H9 (cell line): ENCODE results near the gene CEMIP. TPM values are rescaled to one million over a fixed set of nuclear protein-coding genes. Genes with fewer than 3 reads are reported as not detected.

ENCODE experiments used
- DNase-seq: peaks from one replicate; pipeline ENCODE4 v3.0.0-alpha.2; 2017
- H2AFZ ChIP-seq: one replicate; pipeline ENCODE4 v1.6.1; 2013; ENCODE audit warnings: mild to moderate bottlenecking, low read length, control low read depth, moderate library complexity
- H2AK5ac ChIP-seq: 2 replicates; pipeline ENCODE4 v1.6.1; 2013; ENCODE audit warnings: low read length, control low read depth, mixed read lengths; ENCODE audit not compliant: insufficient read length
- H2BK120ac ChIP-seq: one replicate; pipeline ENCODE4 v1.6.1; 2013; ENCODE audit warnings: low read depth, mild to moderate bottlenecking, low read length, control low read depth, inconsistent platforms; ENCODE audit not compliant: poor library complexity, severe bottlenecking
- H2BK12ac ChIP-seq: 2 replicates; pipeline ENCODE4 v1.6.1; 2013; ENCODE audit warnings: low read length, control low read depth, mixed read lengths, low read depth; ENCODE audit not compliant: insufficient read length
- H2BK15ac ChIP-seq: 2 replicates; pipeline ENCODE4 v1.6.1; 2013; ENCODE audit warnings: low read depth, low read length, control low read depth
- H2BK20ac ChIP-seq: one replicate; pipeline ENCODE4 v1.6.1; 2013; ENCODE audit warnings: low read depth, mild to moderate bottlenecking, low read length, control low read depth, inconsistent platforms; ENCODE audit not compliant: poor library complexity, severe bottlenecking
- H2BK5ac ChIP-seq: 2 replicates; pipeline ENCODE4 v1.6.1; 2013; ENCODE audit warnings: low read length, control low read depth, mixed read lengths; ENCODE audit not compliant: insufficient read length
- H3K14ac ChIP-seq: 2 replicates; pipeline ENCODE4 v1.6.1; 2013; ENCODE audit warnings: low read length, control low read depth; ENCODE audit not compliant: insufficient read depth
- H3K18ac ChIP-seq: 2 replicates; pipeline ENCODE4 v1.6.1; 2013; ENCODE audit warnings: low read depth, mild to moderate bottlenecking, mixed read lengths, low read length, control low read depth; ENCODE audit not compliant: insufficient read length
- H3K23ac ChIP-seq: 2 replicates; pipeline ENCODE4 v1.6.1; 2013; ENCODE audit warnings: low read length, control low read depth, mixed read lengths, low read depth; ENCODE audit not compliant: insufficient read length
- H3K23me2 ChIP-seq: 2 replicates; pipeline ENCODE4 v1.6.1; 2013; ENCODE audit warnings: low read depth, mild to moderate bottlenecking, mixed read lengths, low read length, control low read depth; ENCODE audit not compliant: insufficient read length, poor library complexity, severe bottlenecking
- H3K27ac ChIP-seq: 2 replicates; pipeline ENCODE4 v1.5.1; 2013; ENCODE audit warnings: low read length, control low read depth, mixed read lengths, low read depth; ENCODE audit not compliant: insufficient read length
- H3K27me3 ChIP-seq: 2 replicates; pipeline ENCODE4 v1.6.1; 2013; ENCODE audit warnings: low read length, control low read depth, inconsistent platforms; ENCODE audit not compliant: insufficient read depth
- H3K4ac ChIP-seq: 2 replicates; pipeline ENCODE4 v1.6.1; 2013; ENCODE audit warnings: low read depth, mild to moderate bottlenecking, control low read depth, inconsistent platforms, low read length, moderate library complexity
- H3K4me1 ChIP-seq: 2 replicates; pipeline ENCODE4 v1.6.1; 2013; ENCODE audit warnings: low read length, control low read depth, inconsistent platforms; ENCODE audit not compliant: insufficient read depth
- H3K4me2 ChIP-seq: 2 replicates; pipeline ENCODE4 v1.6.1; 2013; ENCODE audit warnings: low read length, control low read depth, mixed read lengths; ENCODE audit not compliant: insufficient read length, insufficient read depth
- H3K56ac ChIP-seq: 2 replicates; pipeline ENCODE4 v1.6.1; 2013; ENCODE audit warnings: low read depth, mild to moderate bottlenecking, mixed read lengths, low read length, control low read depth; ENCODE audit not compliant: insufficient read length
- H3K79me1 ChIP-seq: 2 replicates; pipeline ENCODE4 v1.6.1; 2013; ENCODE audit warnings: low read depth, mild to moderate bottlenecking, moderate library complexity, low read length, control low read depth, inconsistent platforms; ENCODE audit not compliant: insufficient read depth, poor library complexity, severe bottlenecking
- H3K79me2 ChIP-seq: 2 replicates; pipeline ENCODE4 v1.6.1; 2013; ENCODE audit warnings: low read length, control low read depth, inconsistent platforms; ENCODE audit not compliant: insufficient read depth
- H3K9ac ChIP-seq: 2 replicates; pipeline ENCODE4 v1.6.1; 2013; ENCODE audit warnings: low read length, control low read depth, mixed read lengths; ENCODE audit not compliant: insufficient read length; ENCODE audit errors: extremely low read depth
- H3K9me3 ChIP-seq: one replicate; pipeline ENCODE4 v1.6.1; 2013; ENCODE audit warnings: low read depth, low read length, inconsistent platforms; ENCODE audit not compliant: control insufficient read depth
- H3T11ph ChIP-seq: one replicate; pipeline ENCODE4 v1.6.1; 2013; ENCODE audit warnings: mild to moderate bottlenecking, low read length, control low read depth, inconsistent platforms
- H4K20me1 ChIP-seq: one replicate; pipeline ENCODE4 v1.6.1; 2013; ENCODE audit not compliant: control insufficient read depth, insufficient read length, insufficient read depth
- H4K5ac ChIP-seq: 2 replicates; pipeline ENCODE4 v1.6.1; 2013; ENCODE audit warnings: low read depth, mild to moderate bottlenecking, mixed read lengths, low read length, control low read depth; ENCODE audit not compliant: insufficient read length
- H4K8ac ChIP-seq: replicated peaks from 2 replicates; pipeline ENCODE4 v1.6.1; 2013; ENCODE audit warnings: low read length, control low read depth, mixed read lengths, low read depth; ENCODE audit not compliant: insufficient read length
- H4K91ac ChIP-seq: 2 replicates; pipeline ENCODE4 v1.6.1; 2013; ENCODE audit warnings: low read depth, mild to moderate bottlenecking, moderate library complexity, mixed read lengths, low read length, control low read depth; ENCODE audit not compliant: insufficient read length
- H3K27ac Mint-ChIP-seq, 3 experiments: 2 replicates in 2 of 3; 3 replicates in 1 of 3; pipeline ENCODE4 v1.8.0; 2020 to 2021; ENCODE audit warnings: mixed read lengths in 3 of 3, mild to moderate bottlenecking in 1 of 3, moderate library complexity in 1 of 3
- H3K27me3 Mint-ChIP-seq: 2 replicates; pipeline ENCODE4 v1.8.0; 2021; ENCODE audit warnings: low read depth, mild to moderate bottlenecking, moderate library complexity, mixed read lengths
- H3K36me3 Mint-ChIP-seq, 3 experiments: 2 replicates in 2 of 3; 3 replicates in 1 of 3; pipeline ENCODE4 v1.8.0; 2020 to 2021; ENCODE audit warnings: low read depth in 3 of 3, mixed read lengths in 3 of 3; ENCODE audit not compliant: insufficient read depth in 1 of 3
- H3K4me1 Mint-ChIP-seq, 2 experiments: 2 replicates each; pipeline ENCODE4 v1.8.0; 2020; ENCODE audit warnings: mixed read lengths in 2 of 2
- H3K4me3 Mint-ChIP-seq, 2 experiments: 2 replicates in 1 of 2; 3 replicates in 1 of 2; pipeline ENCODE4 v1.8.0; 2020 to 2021; ENCODE audit warnings: mild to moderate bottlenecking in 2 of 2, mixed read lengths in 2 of 2, moderate library complexity in 1 of 2
- H3K9me3 Mint-ChIP-seq, 2 experiments: 2 replicates in 1 of 2; 3 replicates in 1 of 2; pipeline ENCODE4 v1.8.0; 2020; ENCODE audit warnings: mild to moderate bottlenecking in 2 of 2, mixed read lengths in 2 of 2, moderate library complexity in 1 of 2
- CTCF ChIP-seq: fragments of 200-600 bp; sonication (generic); conservative IDR thresholded peaks from 3 replicates; pipeline ENCODE4 v1.8.0; 2021; ENCODE audit warnings: antibody characterized with exemption, mild to moderate bottlenecking
- total RNA-seq: library from RNA; stranded (reverse); gene quantifications from 2 replicates; pipeline ENCODE4 v1.2.1, GENCODE V29; 2021

CEMIP gene
- total RNA-seq, 1 experiment from 2014 or later = 0.09 TPM

DNA sequence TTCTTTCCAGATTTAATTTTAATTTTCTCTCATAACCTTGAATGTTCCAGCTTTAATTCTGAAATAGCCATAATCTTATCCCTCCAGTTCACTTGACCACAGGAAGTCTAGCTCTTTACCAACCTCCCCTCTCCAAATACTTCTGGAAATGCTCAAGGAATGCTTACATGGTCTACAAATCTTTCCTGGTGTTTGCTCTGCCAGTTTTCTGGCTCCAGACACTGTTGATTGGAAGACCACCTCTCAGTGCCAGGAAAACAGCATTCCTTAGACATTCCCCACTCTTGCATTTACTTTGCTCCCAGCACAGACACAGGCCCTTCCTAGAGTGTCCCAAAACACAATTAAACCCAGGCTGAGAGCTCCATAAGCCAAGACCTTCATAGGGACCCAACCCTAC, 111.8 kb downstream of the CEMIP start:
- no peak overlapping the region for H2BK12ac ChIP-seq
- Mint-ChIP-seq H3K36me3 (peaks cover 3 to 9% (median 3%) of the 10 kb centered on the region in 3 experiments), H3K27ac (no peak overlapping the region; a peak in 1 of 7 replicates), H3K27me3 (peaks cover 2% of the 10 kb centered on the region; the same call in 1 of the 2 replicates), H3K4me1 (peaks cover 11 to 14% of the 10 kb centered on the region in 2 experiments), H3K4me3 (no peak overlapping the region), H3K9me3 (peaks cover 0 to 4% of the 10 kb centered on the region in 2 experiments; a peak in 2 of 5 replicates)
- H3K27me3 ChIP-seq = no peaks in the 10 kb centered on the region
- no peak overlapping the region for H4K8ac ChIP-seq
- no peak overlapping the region for H3K9ac ChIP-seq
- DNase-seq = no peak
- no peak overlapping the region for H3K14ac ChIP-seq
- no peaks in the 10 kb centered on the region for H4K20me1 ChIP-seq
- no peak overlapping the region for H3T11ph ChIP-seq
- H3K4me1 ChIP-seq = peaks cover 5% of the 10 kb centered on the region; the same call in 1 of the 2 replicates
- H3K9me3 ChIP-seq = peaks cover under 1% of the 10 kb centered on the region
- H4K5ac ChIP-seq = no peak overlapping the region
- H3K27ac ChIP-seq = no peak overlapping the region
- no peaks in the 10 kb centered on the region for H3K23me2 ChIP-seq
- H3K18ac ChIP-seq = no peak overlapping the region
- no peak overlapping the region for H4K91ac ChIP-seq
- no peak overlapping the region for H2BK120ac ChIP-seq
- H2BK20ac ChIP-seq = no peak overlapping the region
- H2BK5ac ChIP-seq = no peak overlapping the region
- no peaks in the 10 kb centered on the region for H3K79me2 ChIP-seq
- no peak for TF ChIP-seq CTCF
- no peak overlapping the region for H3K56ac ChIP-seq
- no peaks in the 10 kb centered on the region for H3K79me1 ChIP-seq
- no peak overlapping the region for H3K4me2 ChIP-seq
- H3K4ac ChIP-seq = no peak overlapping the region
- H2BK15ac ChIP-seq = no peak overlapping the region
- no peak overlapping the region for H3K23ac ChIP-seq
- no peak overlapping the region for H2AK5ac ChIP-seq
- no peak overlapping the region for H2AFZ ChIP-seq
